NK-92 (cell line): Measurements from ENCODE around the gene TMPRSS5.
"Not testable (repeated sequence)": the region's sequence is repeated elsewhere in the genome, so short reads cannot be mapped to it uniquely, and the experiment has no call there.

Source experiments
- DNase-seq: peaks from one replicate; lab custom pipeline; 2025; ENCODE audit not compliant: unreplicated experiment; lab: John Stamatoyannopoulos, UW

Gene TMPRSS5

GRCh38 chr11:113697756-113698407 is 8.2 kb downstream of the TMPRSS5 start:
- DNase-seq = no peak

- no peak for DNase-seq
Measured at GRCh38 chr11:113697111-113697510, 9.0 kb downstream of the TMPRSS5 start.

GRCh38 chr11:113695207-113695606 is 10.9 kb downstream of the TMPRSS5 start:
- DNase-seq = no peak

- no peak for DNase-seq
Measured at GRCh38 chr11:113694390-113694789, 11.7 kb downstream of the TMPRSS5 start.

GRCh38 chr11:113693030-113693429 is 13.1 kb downstream of the TMPRSS5 start:
- no peak for DNase-seq

GRCh38 chr11:113690619-113691569 is 15.2 kb downstream of the TMPRSS5 start:
- no peak for DNase-seq

- DNase-seq = no peak
Measured at GRCh38 chr11:113689768-113690618, 16.1 kb downstream of the TMPRSS5 start.

- no peak for DNase-seq
Measured at GRCh38 chr11:113685654-113686359, 20.3 kb downstream of the TMPRSS5 start.

- DNase-seq = no peak
Measured at GRCh38 chr11:113684496-113684895, 21.6 kb downstream of the TMPRSS5 start.

GRCh38 chr11:113683481-113684046 is 22.5 kb downstream of the TMPRSS5 start:
- DNase-seq = no peak

GRCh38 chr11:113681711-113682413 is 24.2 kb downstream of the TMPRSS5 start:
- no peak for DNase-seq

GRCh38 chr11:113681282-113681681 is 24.8 kb downstream of the TMPRSS5 start:
- no peak for DNase-seq

GRCh38 chr11:113677685-113678084 is 28.4 kb downstream of the TMPRSS5 start:
- no peak for DNase-seq

GRCh38 chr11:113675565-113675964 is 30.5 kb downstream of the TMPRSS5 start:
- no peak for DNase-seq

- no peak for DNase-seq
Measured at GRCh38 chr11:113675003-113675561, 31.0 kb downstream of the TMPRSS5 start.

- DNase-seq = no peak
Measured at GRCh38 chr11:113674397-113674685, 31.8 kb downstream of the TMPRSS5 start.

- DNase-seq = no peak
Measured at GRCh38 chr11:113673550-113674396, 32.3 kb downstream of the TMPRSS5 start.

- not testable (repeated sequence) for DNase-seq
Measured at GRCh38 chr11:113671914-113672313, 34.2 kb downstream of the TMPRSS5 start.

GRCh38 chr11:113670831-113671215 is 35.3 kb downstream of the TMPRSS5 start:
- no peak for DNase-seq
